SK-N-MC (cell line): ENCODE results near the gene HIVEP2.

Experiments used
- DNase-seq: peaks from one replicate; pipeline ENCODE4 v3.0.0-alpha.2; 2011; ENCODE audit warnings: low read depth, low spot score
- H3K27ac ChIP-seq: fragments of 200-600 bp; sonication (generic); 2 replicates; pipeline ENCODE4 v1.5.1; 2016; ENCODE audit warnings: mixed run types
- H3K36me3 ChIP-seq: fragments of 200-600 bp; sonication (generic); 2 replicates; pipeline ENCODE4 v1.6.1; 2017; ENCODE audit warnings: antibody characterized with exemption, low read length, mixed read lengths; ENCODE audit not compliant: insufficient read depth
- H3K4me3 ChIP-seq: fragments of 200-600 bp; sonication (generic); 2 replicates; pipeline ENCODE4 v1.5.1; 2016
- H3K9ac ChIP-seq: fragments of 200-600 bp; sonication (generic); 2 replicates; pipeline ENCODE4 v1.8.0; 2017; ENCODE audit warnings: mixed run types, mixed read lengths; ENCODE audit not compliant: insufficient read length
- H3K9me3 ChIP-seq: fragments of 200-600 bp; sonication (generic); 2 replicates; pipeline ENCODE4 v1.6.1; 2017; ENCODE audit warnings: low read depth, mild to moderate bottlenecking, antibody characterized with exemption, low read length, moderate library complexity, mixed read lengths
- EZH2 ChIP-seq: fragments of 200-600 bp; sonication (generic); IDR thresholded peaks from one replicate; pipeline ENCODE4 v1.6.1; 2017; ENCODE audit warnings: antibody characterized with exemption
- FOXP2 ChIP-seq: optimal IDR thresholded peaks from 2 replicates; pipeline ENCODE3; 2011; ENCODE audit warnings: mild to moderate bottlenecking, moderate library complexity; ENCODE audit not compliant: insufficient read depth; ENCODE audit errors: extremely low read length, control extremely low read depth
- POLR2AphosphoS5 ChIP-seq: IDR thresholded peaks from 2 replicates; pipeline ENCODE4 v1.6.1; 2012; ENCODE audit warnings: mild to moderate bottlenecking, low read depth, low read length, borderline replicate concordance

Gene HIVEP2

DNA sequence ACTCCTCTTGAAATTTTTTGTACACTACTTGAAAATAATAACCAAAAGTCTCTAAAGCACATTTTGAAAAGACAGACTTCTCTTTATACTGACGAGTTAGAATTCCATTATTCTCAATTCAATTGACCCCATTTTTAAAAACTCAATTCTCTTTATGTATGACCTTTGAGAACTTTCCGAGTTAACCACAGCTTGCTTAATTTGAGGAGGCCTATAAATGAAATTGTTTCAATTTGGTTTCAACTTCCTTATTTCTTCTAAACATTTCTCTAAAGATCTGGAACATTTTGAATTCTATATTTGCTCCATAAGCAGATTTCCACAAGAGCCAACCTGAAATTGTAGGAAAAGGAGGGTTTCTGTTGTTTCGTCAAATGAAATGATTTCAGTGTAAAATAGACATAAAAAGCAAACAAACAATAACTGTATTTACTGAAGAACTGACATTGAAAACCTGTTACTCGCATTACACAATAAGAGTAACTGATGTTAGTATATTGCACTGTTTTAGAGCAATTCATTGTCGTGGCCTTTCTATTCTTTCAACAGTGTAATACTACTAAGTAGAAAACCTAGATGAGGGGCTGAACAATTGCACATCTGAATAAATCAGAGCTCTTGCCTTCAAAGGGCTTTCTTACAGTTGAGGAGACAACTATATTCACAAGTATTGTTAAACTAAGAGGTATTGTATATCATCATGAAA lies 223.6 kb downstream of the HIVEP2 start:
- Histone ChIP-seq H3K4me3 (no peak overlapping the region), H3K9ac (no peak overlapping the region), H3K9me3 (no peaks in the 10 kb centered on the region), H3K27ac (no peak overlapping the region), H3K36me3 (no peaks in the 10 kb centered on the region)
- no peak for TF ChIP-seq FOXP2
- no peak for TF ChIP-seq EZH2
- TF ChIP-seq POLR2AphosphoS5, result no peak
- no peak for DNase-seq

DNA sequence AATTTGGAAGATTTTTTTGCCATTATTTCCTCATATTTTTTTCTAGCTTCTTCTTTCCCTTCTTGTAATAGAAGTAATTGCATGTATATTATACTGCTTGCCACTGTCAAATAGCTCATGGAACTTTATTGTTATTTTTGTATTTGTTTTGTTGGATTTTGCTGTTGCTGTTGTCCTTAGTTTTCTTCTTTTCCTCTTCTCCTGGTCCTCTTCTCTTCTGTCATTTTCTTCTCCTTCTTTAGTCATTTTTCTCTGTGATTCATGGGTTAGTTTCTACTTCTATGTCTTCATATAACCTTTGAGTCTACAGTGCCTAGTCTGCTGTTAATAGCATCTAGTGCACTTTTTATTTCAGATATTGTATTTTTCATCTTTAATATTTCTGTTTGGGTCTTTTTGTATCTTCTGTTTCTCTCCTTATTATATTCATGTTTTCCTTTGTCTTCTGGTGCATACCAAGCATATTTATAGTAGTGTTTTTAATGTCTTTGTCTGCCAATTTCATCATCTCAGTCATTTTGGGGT lies 226.2 kb downstream of the HIVEP2 start:
- H3K4me3 ChIP-seq, result no peak overlapping the region
- no peak overlapping the region for H3K27ac ChIP-seq
- TF ChIP-seq POLR2AphosphoS5 (no peak), FOXP2 (no peak), EZH2 (no peak)
- no peaks in the 10 kb centered on the region for H3K36me3 ChIP-seq
- DNase-seq, result no peak
- H3K9me3 ChIP-seq, result no peaks in the 10 kb centered on the region
- no peak overlapping the region for H3K9ac ChIP-seq

DNA sequence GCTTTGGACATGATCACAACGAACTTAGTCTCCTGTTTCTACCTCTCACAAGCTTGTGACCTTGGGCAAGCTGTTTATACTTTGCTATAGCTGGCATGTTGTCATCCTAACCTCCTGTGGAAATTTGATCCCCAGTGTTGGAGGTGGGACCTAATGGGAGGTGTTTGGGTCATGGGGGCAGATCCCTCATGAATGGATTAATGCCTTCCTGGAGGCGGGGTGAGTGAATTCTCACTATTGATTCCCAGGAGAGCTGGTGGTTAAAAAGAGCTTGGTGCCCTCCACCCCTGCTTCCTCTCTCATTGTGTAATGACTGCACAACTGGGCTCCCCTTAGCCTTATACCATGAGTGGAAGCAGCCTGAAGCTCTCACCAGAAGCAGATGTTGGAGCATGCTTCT lies 228.9 kb downstream of the HIVEP2 start:
- Histone ChIP-seq H3K9me3 (no peaks in the 10 kb centered on the region), H3K36me3 (no peaks in the 10 kb centered on the region), H3K4me3 (no peak overlapping the region; the same call in 1 of the 2 replicates), H3K27ac (no peak overlapping the region), H3K9ac (no peak overlapping the region)
- DNase-seq, result no peak
- no peak for TF ChIP-seq POLR2AphosphoS5
- no peak for TF ChIP-seq EZH2
- no peak for TF ChIP-seq FOXP2

DNA sequence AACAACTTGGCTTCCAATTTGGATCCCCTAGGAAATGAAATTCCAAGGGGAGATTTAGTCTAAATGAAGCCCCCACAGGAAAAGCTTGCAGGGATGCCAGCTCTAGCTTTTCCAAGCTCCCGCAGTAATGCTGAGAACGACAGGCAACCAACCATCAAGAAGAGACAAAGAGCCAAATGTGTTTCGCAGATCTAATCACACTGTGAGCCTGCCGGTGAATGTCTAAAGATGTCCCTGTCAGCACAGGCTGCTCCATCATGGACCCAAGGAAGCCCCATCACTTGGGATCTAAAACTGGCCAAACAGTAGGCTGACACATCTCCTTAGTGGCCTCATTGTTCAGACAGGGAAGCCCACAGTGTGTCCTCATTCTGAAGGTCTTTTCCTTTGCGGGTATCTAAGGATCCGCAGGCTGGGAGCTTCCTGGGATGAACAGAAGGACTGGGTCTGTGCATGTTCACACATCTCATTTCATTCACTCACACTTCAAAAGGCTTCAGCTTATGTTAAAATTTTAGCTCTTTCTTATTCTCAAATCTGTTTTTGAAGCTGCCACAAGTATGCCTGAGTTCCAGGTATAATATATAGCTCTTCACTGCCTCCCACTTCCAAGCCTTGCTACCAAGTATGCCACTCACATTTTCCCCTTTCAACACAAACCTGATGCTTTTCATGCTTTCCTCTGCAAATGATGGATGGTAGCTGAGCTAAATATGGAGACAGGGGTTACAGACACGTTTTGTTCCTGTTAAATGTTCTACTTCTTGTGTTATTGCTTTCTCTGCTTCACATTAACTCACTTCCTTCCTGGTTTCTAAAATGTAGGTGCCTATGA lies 229.8 kb downstream of the HIVEP2 start:
- TF ChIP-seq FOXP2, result no peak
- no peak for TF ChIP-seq EZH2
- no peak for TF ChIP-seq POLR2AphosphoS5
- DNase-seq, result no peak
- H3K4me3 ChIP-seq, result no peak overlapping the region
- no peak overlapping the region for H3K9ac ChIP-seq
- H3K27ac ChIP-seq, result no peak overlapping the region
- H3K9me3 ChIP-seq, result no peaks in the 10 kb centered on the region
- no peaks in the 10 kb centered on the region for H3K36me3 ChIP-seq

DNA sequence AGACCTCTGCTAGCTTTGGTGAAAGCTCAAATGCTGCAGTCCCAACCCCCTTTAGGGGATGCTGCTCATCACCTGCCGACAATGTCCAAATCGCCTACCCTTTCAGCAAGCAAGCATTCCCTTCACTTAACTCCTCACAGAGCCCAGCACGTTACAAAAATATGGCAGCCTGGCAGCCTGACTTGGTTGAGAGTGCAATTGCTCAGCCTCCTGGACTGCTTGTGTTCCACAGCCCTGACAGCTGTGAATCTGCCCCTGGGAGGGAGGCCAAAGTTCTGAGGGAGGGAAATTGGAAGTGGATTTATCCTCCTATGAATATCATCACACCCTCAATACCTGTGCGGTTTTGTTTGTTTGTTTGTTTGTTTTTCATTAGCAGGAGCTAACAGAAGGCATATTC lies 231.0 kb downstream of the HIVEP2 start:
- TF ChIP-seq FOXP2 (no peak), POLR2AphosphoS5 (no peak), EZH2 (no peak)
- no peaks in the 10 kb centered on the region for H3K36me3 ChIP-seq
- no peaks in the 10 kb centered on the region for H3K9me3 ChIP-seq
- H3K27ac ChIP-seq, result no peak overlapping the region
- H3K9ac ChIP-seq, result no peak overlapping the region
- no peak for DNase-seq
- no peak overlapping the region for H3K4me3 ChIP-seq

DNA sequence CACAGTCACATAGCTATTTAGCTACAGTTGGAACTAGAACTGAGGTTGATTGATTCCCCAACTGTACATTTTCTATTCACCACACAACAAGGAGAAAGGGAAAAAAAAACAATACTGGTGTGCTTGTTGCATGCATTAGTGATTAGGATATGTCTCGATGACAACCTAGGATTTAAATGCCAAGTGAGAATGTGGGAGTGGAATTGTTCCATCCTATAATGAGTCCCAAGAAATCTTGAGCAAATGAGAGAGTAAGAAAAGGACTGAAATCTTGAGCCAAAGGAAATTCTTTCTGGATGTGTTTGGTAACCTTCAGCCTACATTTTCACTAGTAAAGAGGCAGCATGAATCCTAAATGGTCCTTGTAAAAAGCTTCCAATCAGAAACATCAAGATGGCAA lies 232.7 kb downstream of the HIVEP2 start:
- Histone ChIP-seq H3K9ac (no peak overlapping the region), H3K4me3 (no peak overlapping the region), H3K36me3 (no peaks in the 10 kb centered on the region), H3K9me3 (no peaks in the 10 kb centered on the region), H3K27ac (no peak overlapping the region)
- TF ChIP-seq EZH2, result no peak
- no peak for TF ChIP-seq FOXP2
- no peak for TF ChIP-seq POLR2AphosphoS5
- DNase-seq, result no peak

DNA sequence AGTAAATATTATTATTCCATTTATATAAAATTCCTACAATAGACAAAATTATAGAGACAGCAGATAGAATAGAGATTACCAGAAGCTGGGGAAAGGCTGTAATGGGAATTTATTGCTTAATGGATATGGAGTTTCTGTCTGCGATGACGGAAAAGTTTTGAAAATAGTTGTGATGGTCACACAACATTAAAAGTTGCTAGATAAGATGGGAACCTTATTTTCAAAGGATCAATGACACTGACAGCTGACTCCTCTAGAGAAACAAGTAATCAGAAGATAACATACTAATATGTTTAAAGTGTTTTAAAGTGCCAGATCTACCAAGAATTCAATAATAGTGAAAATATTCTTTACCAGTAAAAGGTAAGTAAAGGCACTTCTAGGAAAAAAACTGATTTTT lies 236.3 kb downstream of the HIVEP2 start:
- H3K27ac ChIP-seq, result no peak overlapping the region
- no peaks in the 10 kb centered on the region for H3K36me3 ChIP-seq
- H3K9ac ChIP-seq, result no peak overlapping the region
- DNase-seq, result no peak
- TF ChIP-seq FOXP2 (no peak), EZH2 (no peak)
- H3K4me3 ChIP-seq, result no peak overlapping the region
- H3K9me3 ChIP-seq, result no peaks in the 10 kb centered on the region

DNA sequence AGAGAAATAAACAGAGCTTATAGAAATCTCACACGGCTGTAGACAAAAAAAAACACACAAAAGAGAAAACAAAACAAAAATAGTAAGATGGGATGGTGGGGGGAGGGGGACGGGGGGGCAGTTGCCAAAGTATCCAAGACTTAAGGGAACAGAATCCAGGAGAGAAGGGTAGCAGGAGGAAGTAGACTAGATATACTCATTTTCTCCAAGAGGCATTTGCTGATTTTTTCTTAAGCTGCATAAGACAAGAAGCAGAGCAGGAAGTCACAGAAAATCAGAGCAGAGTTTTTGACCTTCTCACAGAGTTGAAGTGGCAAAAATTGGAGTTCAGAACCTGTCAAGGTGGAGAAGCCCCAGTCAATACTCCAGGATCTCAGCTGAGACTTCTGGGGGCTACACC lies 237.7 kb downstream of the HIVEP2 start:
- Histone ChIP-seq H3K27ac (no peak overlapping the region), H3K4me3 (no peak overlapping the region), H3K9me3 (no peaks in the 10 kb centered on the region), H3K36me3 (no peaks in the 10 kb centered on the region), H3K9ac (no peak overlapping the region)
- TF ChIP-seq FOXP2, result no peak
- no peak for DNase-seq

DNA sequence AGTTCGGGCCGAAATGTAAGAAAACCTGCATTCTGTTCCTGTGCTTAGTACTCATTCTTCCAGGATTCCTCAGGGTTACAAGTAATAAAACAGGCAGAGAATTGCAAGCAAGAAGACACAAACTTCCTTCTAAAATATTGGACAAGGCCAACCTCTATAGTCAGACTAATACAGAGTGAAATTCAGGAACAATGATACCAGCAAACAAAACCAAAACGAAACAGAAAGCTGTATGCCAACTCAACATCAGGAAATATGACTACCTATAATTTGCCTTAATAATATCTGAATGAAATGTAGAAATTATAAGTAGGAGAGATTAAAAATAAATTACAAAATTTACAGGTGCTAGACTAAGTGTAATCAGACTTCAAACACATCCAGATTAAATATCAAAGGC lies 238.8 kb downstream of the HIVEP2 start:
- H3K9ac ChIP-seq, result no peak overlapping the region
- H3K36me3 ChIP-seq, result no peaks in the 10 kb centered on the region
- no peak overlapping the region for H3K4me3 ChIP-seq
- H3K27ac ChIP-seq, result no peak overlapping the region
- TF ChIP-seq FOXP2, result no peak
- no peak for TF ChIP-seq EZH2
- no peak for TF ChIP-seq POLR2AphosphoS5
- no peaks in the 10 kb centered on the region for H3K9me3 ChIP-seq
- DNase-seq, result no peak
